GM18502 (cell line): ENCODE results near the gene C10orf90.
"Not testable (repeated sequence)": the region's sequence is repeated elsewhere in the genome, so short reads cannot be mapped to it uniquely, and the experiment has no call there.

Experiments
- ATAC-seq: cut with Tn5 transposase; IDR thresholded peaks from one replicate; pipeline ENCODE4 v1.9.1; 2021; ENCODE audit warnings: mild to moderate bottlenecking; ENCODE audit not compliant: unreplicated experiment, poor library complexity

C10orf90 gene

GRCh38 chr10:126402721-126403695 is 267.5 kb downstream of the C10orf90 start:
- ATAC-seq: no peak

DNA sequence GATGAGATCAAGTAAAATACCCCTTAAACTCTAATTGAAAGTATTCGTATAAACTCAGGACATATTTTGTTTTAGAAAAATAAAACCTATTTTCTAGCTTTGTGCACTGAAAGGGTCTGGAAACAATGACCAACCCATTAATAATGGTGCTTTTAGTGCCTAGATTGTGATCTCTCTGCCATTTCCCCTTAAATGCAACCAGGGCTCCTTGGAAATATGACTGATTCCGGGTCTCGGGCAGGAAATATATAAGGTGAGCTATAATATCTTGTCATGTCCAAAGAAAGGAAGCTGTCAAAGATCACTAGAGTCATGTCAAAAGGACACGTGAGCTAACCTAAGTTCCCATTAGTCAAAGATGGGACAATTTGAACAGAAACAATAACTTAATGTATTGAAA is 269.9 kb downstream of the C10orf90 start:
- no peak for ATAC-seq

DNA sequence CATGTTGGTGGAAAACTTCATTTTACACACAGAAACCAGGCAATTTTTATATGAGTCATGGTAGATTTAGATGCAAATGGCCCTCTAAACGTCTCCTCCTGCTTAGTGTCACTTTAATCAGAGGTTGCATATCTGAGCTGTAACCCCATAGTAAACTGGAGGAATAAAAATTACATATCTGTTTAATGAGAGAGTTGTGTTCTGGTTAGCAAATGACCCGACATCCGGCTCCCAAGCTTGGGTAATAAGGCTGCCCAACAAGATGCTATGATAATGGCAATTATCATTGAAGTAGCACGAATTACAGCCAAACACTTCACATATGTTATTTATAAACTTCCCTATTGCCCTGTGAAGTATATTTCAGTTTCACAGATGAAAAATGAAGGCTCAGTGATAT is 271.6 kb downstream of the C10orf90 start:
- no peak for ATAC-seq

DNA sequence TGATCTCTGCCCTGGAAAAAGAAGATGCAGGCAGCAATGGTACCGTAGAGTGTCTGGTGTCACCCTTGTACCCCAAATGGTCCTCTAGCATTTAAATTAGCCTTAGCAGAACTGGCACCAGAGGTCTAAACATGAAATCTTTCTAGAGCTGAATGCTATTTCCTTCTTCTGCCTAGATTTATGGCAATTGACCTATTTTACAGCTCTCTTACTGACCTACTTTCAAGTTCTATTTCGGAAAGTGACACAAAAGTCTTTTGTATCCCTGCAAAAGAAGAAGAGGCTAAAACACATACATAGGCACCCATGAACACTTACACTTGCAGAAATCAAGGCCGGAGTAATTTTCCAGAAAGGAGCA is 272.1 kb downstream of the C10orf90 start:
- no peak for ATAC-seq

GRCh38 chr10:126397640-126398382 is 272.7 kb downstream of the C10orf90 start:
- no peak for ATAC-seq

GRCh38 chr10:126397156-126397555 is 273.3 kb downstream of the C10orf90 start:
- no peak for ATAC-seq

GRCh38 chr10:126394948-126395347 is 275.5 kb downstream of the C10orf90 start:
- ATAC-seq: no peak

DNA sequence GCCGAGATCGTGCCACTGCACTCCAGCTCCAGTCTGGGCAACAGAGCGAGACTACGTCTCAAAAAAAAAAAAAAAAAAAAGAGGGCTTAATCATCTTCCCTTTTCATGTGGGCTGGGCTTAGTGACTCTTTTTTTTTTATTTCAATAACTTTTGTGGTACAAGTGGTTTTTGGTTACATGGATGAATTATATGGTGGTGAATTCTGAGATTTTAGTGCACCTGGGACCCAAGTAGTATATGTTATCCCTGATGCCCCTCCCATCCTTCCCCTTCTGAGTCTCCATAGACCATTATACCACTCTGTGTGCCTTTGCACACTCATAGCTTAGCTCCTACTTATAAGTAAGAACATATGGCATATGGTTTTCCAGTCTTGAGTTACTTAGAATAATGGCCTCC is 277.4 kb downstream of the C10orf90 start:
- ATAC-seq: no peak

DNA sequence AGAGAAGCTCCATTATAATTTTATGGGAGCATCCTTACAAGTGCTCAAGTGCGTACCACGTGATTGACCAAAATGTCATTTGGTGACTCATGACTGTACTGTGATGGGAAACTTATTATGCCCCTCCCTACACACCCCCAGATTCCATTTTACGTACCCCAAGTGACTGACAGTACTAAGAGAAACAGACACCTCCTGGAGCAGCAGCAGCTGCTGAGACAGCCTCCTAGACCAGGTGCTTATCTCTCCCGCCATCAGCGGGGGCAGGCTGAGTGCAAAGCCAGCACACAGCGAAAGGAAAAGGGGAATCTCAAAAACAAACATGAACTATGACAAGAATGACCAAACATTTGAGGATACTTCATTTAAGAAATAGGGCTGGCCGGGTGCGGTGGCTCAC is 278.0 kb downstream of the C10orf90 start:
- no peak for ATAC-seq

GRCh38 chr10:126392068-126392467 is 278.4 kb downstream of the C10orf90 start:
- ATAC-seq: no peak

DNA sequence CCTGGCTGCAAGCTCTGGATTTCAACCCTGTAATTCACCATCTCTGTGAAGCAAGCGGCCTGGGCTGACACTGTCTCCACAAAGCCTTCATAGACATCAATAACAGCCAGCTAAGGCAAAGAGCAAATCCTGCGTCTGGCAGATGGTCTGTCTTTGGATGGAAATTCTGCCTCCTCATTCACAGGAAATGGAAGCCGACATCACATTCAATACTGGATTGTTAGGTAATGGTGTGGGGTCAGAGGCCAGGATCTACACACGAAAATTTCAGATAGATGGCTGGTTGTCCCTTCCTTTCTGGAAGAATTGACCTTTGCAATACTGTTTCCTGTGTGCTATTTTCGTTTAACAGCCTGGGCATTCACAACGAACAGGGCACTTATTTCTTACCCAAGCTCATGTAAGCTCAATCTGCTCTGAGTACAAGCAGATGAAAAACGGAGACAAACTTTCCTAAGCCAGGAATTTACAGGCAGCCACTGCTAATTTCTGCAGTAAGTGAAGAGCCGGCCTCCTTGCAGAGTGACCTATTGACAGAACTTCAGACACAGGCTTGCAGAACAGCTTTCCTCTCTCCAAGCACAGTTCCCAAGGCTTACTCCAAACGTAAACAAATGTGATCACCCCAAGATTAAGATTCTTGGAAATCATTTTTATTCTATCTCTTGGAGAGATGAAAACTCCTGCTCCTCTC is 279.2 kb downstream of the C10orf90 start:
- no peak for ATAC-seq

- no peak for ATAC-seq
These were observed 280.2 kb downstream of the C10orf90 start for GRCh38 chr10:126390324-126390723.

GRCh38 chr10:126387931-126388911 is 282.3 kb downstream of the C10orf90 start, which contains the start of gene ADAM12:
Gene ADAM12 (minus strand): TSS chr10:126388477. CDS start chr10:126388145, 332 bp downstream.
- no peak for ATAC-seq

DNA sequence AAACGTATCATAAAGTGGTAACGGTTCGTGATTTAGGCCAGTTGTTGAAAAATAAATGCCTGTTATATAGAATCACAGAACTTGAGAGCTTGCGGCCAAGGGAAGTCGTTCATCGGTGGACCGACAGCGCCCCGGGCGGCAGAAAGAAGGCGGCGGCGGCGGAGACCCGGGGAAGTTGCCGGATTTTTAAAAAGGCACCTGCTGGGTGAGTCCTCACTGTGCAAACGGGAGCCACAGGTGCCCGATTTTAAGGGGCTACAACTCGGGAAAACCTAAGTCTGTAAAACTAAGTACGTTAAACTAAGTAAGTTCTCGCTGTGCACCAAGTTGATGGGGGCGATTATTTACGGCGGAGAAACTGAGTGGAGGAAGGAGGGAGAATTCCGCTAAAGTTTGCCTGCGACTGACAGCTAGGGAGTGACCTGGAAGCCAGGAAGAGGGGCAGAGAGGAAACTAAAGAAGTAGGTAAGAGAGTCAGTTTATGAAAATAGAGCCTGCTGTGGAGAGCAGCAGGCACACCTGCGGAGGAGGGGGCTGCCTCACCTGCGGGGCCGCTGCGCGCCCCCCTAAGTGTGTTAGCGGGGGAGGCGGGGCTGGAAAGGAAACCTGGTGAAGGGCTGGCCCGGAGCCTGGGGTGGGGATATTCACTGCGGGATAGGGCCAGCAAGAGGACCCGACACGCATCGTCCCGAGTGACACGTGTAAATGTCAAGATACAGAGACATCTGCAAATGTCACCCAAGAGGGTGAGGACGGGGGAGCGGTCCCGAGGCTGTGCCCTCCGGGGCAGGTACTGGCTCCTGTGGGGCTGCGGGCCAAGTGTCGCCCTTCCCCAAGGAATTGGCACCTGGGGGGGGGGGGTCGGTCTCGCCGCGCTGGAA is 283.2 kb downstream of the C10orf90 start:
- ATAC-seq: no peak

GRCh38 chr10:126384269-126384873 is 286.1 kb downstream of the C10orf90 start:
- ATAC-seq: no peak

DNA sequence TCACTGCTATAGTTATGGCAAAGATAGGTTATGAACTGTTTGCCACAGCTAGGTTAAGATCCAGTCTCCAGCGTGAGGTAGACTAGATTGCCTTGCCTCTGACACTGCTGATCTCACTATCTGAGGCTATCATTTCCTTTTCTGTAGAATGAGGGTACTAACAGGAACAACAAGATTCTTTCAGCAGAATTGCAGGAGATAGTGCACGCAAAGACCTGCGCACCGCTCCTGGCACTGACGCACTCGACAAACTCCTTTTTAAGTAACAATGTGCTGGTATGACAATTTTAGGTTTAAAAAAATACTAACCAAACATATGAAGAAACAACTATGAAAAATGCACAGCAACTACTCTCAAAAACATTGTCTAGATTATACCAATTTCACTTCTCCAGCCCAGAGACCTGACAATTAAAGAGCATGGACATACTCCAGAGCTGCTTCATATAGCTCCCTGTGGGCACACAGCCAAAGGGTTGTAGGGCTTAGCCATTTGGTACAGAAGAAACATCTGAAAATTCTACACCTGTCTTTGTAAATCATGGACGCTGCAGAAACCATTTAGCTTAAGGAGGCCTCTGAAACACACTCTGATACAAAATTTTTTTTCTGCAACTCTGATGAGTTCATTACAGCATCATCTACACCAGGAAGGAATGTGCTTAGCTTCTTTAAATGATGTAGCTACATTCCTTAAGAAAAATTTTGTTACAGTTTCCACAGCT is 290.0 kb downstream of the C10orf90 start:
- no peak for ATAC-seq

- not testable (repeated sequence) for ATAC-seq
These were observed 291.3 kb downstream of the C10orf90 start for GRCh38 chr10:126379166-126379565.

DNA sequence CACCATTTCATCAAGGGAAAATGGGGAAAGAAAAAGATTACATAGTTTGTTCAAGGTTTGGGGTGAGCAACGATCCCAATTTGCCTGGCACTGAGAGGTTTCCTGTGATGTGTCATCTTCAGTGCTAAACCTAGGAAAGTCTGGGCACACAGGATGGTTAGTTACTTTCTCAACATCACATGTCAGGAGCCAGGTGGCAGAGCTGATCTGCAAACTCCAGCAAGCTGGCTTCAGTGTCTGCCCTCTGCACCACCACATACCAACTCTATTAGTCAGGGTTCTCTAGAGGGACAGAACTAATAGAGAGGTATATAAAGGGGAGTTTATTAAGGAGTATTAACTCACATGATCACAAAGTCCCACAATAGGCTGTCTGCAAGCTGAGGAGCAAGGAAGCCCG is 293.5 kb downstream of the C10orf90 start:
- no peak for ATAC-seq
